WTC11 (cell line): ENCODE measurements around the gene TRPC4AP. TPM values are rescaled to one million over a fixed set of nuclear protein-coding genes. Genes with fewer than 3 reads are reported as not detected.
"Not testable (repeated sequence)": the region's sequence is repeated elsewhere in the genome, so short reads cannot be mapped to it uniquely, and the experiment has no call there.

Source experiments
- ATAC-seq: fragments of 200-7000 bp; cut with Tn5 transposase; 2 replicates; pipeline ENCODE4 v1.10.0; 2021; ENCODE audit warnings: mild to moderate bottlenecking, moderate library complexity
- CTCF ChIA-PET: fragments of 300-600 bp; sonication (Branson Sonifier 250); formaldehyde crosslinking; loops from one replicate; lab custom pipeline; 2021; ENCODE audit warnings: antibody characterized with exemption; lab: Charles Lee
- POLR2A ChIA-PET: fragments of 350-600 bp; sonication (Branson Sonifier 250); formaldehyde crosslinking; loops from one replicate; lab custom pipeline; 2021; ENCODE audit warnings: antibody characterized with exemption; lab: Charles Lee
- DNase-seq: peaks from one replicate; pipeline ENCODE4 v3.0.0; 2021; ENCODE audit warnings: low spot score
- H3K27ac Mint-ChIP-seq: 2 replicates; pipeline ENCODE4 v1.8.0; 2021; ENCODE audit warnings: mixed read lengths
- H3K27me3 Mint-ChIP-seq: 2 replicates; pipeline ENCODE4 v1.8.0; 2021; ENCODE audit warnings: low read depth, mild to moderate bottlenecking, moderate library complexity, mixed read lengths
- H3K36me3 Mint-ChIP-seq: 2 replicates; pipeline ENCODE4 v1.8.0; 2021; ENCODE audit warnings: mixed read lengths
- H3K4me1 Mint-ChIP-seq: 2 replicates; pipeline ENCODE4 v1.8.0; 2022; ENCODE audit warnings: mixed read lengths
- H3K4me3 Mint-ChIP-seq: 2 replicates; pipeline ENCODE4 v1.8.0; 2021; ENCODE audit warnings: mild to moderate bottlenecking, moderate library complexity, mixed read lengths
- H3K9me3 Mint-ChIP-seq: 2 replicates; pipeline ENCODE4 v1.8.0; 2021; ENCODE audit warnings: mixed read lengths
- CREM ChIP-seq: sonication (generic); formaldehyde crosslinking; IDR thresholded peaks from 2 replicates; pipeline ENCODE4 v1.8.1; 2022; ENCODE audit warnings: mild to moderate bottlenecking, missing genetic modification reagents, moderate library complexity
- FOXK1 ChIP-seq: sonication (generic); formaldehyde crosslinking; IDR thresholded peaks from 2 replicates; pipeline ENCODE4 v1.8.0; 2022; ENCODE audit warnings: mild to moderate bottlenecking, moderate library complexity, missing genetic modification reagents
- NR3C1 ChIP-seq: sonication (generic); formaldehyde crosslinking; conservative IDR thresholded peaks from 2 replicates; pipeline ENCODE4 v1.8.1; 2023; ENCODE audit warnings: low read depth, mild to moderate bottlenecking, missing genetic modification reagents
- SOX15 ChIP-seq: fragments of 250-450 bp; sonication (Bioruptor Pico); IDR thresholded peaks from 2 replicates; pipeline ENCODE4 v1.9.0; 2021; ENCODE audit warnings: mild to moderate bottlenecking
- ZBTB21 ChIP-seq: sonication (generic); formaldehyde crosslinking; IDR thresholded peaks from 2 replicates; pipeline ENCODE4 v1.8.1; 2023; ENCODE audit warnings: mild to moderate bottlenecking, missing genetic modification reagents, borderline replicate concordance
- ZNF396 ChIP-seq: fragments of 250-450 bp; sonication (Bioruptor Pico); IDR thresholded peaks from 2 replicates; pipeline ENCODE4 v1.8.0; 2021; ENCODE audit warnings: mild to moderate bottlenecking, moderate library complexity, borderline replicate concordance
- total RNA-seq: library from RNA; stranded (reverse); gene quantifications from 3 replicates; pipeline ENCODE4 v1.2.3, GENCODE V29; 2021
- TF ChIP-seq, protein P1 (sequence below): fragments of 200-600 bp; IDR thresholded peaks from 2 replicates; pipeline ENCODE4 v1.8.0; 2022; ENCODE audit warnings: antibody characterized with exemption
- TF ChIP-seq, protein P2 (sequence below): sonication (generic); formaldehyde crosslinking; IDR thresholded peaks from 2 replicates; pipeline ENCODE4 v1.8.1; 2023; ENCODE audit warnings: mild to moderate bottlenecking, missing genetic modification reagents
- TF ChIP-seq, protein P3 (sequence below): sonication (generic); formaldehyde crosslinking; IDR thresholded peaks from 2 replicates; pipeline ENCODE4 v1.8.1; 2022; ENCODE audit warnings: low read depth, mild to moderate bottlenecking, moderate library complexity, missing genetic modification reagents, borderline replicate concordance
- TF ChIP-seq, protein P4 (sequence below): fragments of 250-450 bp; sonication (Bioruptor Pico); IDR thresholded peaks from 2 replicates; pipeline ENCODE4 v1.9.0; 2021; ENCODE audit warnings: moderate library complexity, mild to moderate bottlenecking, inconsistent platforms, borderline replicate concordance
- TF ChIP-seq, protein P5 (sequence below): fragments of 250-450 bp; sonication (Bioruptor Pico); IDR thresholded peaks from 2 replicates; pipeline ENCODE4 v1.9.0; 2021; ENCODE audit warnings: mild to moderate bottlenecking

Gene TRPC4AP
- total RNA-seq, 1 experiment from 2014 or later, result 73.8 TPM

DNA sequence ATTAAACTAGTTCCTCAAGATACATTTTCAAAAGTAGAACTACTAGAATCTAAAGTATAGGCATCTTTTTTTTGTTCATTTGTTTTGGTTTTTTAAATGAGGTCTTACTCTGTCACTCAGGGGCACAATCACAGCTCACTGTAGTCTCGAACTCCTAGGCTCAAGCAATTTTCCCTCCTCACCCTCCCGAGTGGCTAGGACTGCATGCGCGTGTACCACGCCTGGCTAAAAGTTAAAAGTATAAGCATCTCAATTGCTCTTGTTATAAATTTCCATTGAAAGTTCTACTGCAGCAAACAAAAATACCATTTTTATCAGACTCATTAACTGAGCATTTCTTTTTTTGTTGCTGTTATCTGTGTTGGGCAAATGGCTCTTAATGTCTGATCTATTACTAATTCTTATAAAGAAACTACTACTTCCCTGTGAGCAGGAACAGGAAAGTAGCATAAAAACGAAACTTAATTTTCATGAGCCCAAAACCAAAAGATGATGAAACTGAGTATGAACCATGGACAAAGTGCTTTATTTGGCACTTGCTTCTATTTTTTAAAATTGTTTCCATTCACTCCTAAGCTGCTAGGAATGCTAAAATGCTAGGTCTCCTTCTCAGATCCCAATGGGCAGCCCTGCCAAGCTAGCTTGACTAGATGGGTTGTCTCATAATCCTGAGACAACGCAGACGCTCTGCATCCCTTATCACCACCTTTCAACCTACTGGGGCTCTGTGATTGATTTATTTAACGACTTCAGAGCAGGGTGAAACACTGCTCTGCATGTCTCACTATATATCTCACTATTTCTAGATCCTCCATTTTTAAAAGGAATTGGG lies 36.9 kb downstream of the TRPC4AP start:
- no peak overlapping the region for H3K4me3 Mint-ChIP-seq
- DNase-seq, result no peak
- ChIA-PET CTCF (interaction anchor here (1.2 kb wide), 1 partner anchor 41 kb away, joined by 3 read pairs; no protein-coding TSS in a partner anchor), POLR2A (no interaction called here)
- ATAC-seq, result no peak
- peaks cover 12% of the 10 kb centered on the region for H3K36me3 Mint-ChIP-seq
- H3K4me1 Mint-ChIP-seq, result peaks cover 20% of the 10 kb centered on the region
- peaks cover 8% of the 10 kb centered on the region; the same call in 1 of the 2 replicates for H3K9me3 Mint-ChIP-seq
- H3K27ac Mint-ChIP-seq, result peak overlapping the region; percentile 70
- TF ChIP-seq ZNF396 (no peak), CREM (CRISPR knock-in tag) (no peak), ZBTB21 (CRISPR knock-in tag) (no peak)
- TF ChIP-seq, protein P1, sequence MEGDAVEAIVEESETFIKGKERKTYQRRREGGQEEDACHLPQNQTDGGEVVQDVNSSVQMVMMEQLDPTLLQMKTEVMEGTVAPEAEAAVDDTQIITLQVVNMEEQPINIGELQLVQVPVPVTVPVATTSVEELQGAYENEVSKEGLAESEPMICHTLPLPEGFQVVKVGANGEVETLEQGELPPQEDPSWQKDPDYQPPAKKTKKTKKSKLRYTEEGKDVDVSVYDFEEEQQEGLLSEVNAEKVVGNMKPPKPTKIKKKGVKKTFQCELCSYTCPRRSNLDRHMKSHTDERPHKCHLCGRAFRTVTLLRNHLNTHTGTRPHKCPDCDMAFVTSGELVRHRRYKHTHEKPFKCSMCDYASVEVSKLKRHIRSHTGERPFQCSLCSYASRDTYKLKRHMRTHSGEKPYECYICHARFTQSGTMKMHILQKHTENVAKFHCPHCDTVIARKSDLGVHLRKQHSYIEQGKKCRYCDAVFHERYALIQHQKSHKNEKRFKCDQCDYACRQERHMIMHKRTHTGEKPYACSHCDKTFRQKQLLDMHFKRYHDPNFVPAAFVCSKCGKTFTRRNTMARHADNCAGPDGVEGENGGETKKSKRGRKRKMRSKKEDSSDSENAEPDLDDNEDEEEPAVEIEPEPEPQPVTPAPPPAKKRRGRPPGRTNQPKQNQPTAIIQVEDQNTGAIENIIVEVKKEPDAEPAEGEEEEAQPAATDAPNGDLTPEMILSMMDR, result no peak
- TF ChIP-seq, protein P2, sequence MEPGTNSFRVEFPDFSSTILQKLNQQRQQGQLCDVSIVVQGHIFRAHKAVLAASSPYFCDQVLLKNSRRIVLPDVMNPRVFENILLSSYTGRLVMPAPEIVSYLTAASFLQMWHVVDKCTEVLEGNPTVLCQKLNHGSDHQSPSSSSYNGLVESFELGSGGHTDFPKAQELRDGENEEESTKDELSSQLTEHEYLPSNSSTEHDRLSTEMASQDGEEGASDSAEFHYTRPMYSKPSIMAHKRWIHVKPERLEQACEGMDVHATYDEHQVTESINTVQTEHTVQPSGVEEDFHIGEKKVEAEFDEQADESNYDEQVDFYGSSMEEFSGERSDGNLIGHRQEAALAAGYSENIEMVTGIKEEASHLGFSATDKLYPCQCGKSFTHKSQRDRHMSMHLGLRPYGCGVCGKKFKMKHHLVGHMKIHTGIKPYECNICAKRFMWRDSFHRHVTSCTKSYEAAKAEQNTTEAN (CRISPR knock-in tag), result no peak
- TF ChIP-seq, protein P3, sequence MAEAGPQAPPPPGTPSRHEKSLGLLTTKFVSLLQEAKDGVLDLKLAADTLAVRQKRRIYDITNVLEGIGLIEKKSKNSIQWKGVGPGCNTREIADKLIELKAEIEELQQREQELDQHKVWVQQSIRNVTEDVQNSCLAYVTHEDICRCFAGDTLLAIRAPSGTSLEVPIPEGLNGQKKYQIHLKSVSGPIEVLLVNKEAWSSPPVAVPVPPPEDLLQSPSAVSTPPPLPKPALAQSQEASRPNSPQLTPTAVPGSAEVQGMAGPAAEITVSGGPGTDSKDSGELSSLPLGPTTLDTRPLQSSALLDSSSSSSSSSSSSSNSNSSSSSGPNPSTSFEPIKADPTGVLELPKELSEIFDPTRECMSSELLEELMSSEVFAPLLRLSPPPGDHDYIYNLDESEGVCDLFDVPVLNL, result no peak
- H3K27me3 Mint-ChIP-seq, result no peaks in the 10 kb centered on the region

DNA sequence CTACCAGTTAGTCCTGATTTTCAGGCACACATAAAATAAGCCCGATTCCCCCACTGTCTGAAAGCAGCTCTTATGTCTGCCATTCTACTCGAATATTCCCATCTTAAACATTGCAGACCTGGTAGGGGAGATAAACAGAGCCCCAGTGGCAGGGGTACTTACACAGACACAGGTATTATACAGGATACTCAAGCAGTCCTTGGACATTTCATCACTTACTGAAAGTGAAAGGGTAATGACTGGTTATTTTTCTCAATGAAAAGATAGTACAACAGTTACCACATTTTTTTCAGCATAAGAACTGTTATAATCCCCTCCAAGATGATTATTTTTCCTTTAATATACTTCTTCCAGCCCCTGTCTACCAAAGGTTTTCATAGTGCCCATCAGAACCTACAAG lies 37.8 kb downstream of the TRPC4AP start:
- ATAC-seq (no peak), DNase-seq (no peak)
- peaks cover 20% of the 10 kb centered on the region for H3K4me1 Mint-ChIP-seq
- CTCF ChIA-PET, result interaction anchor here (1.2 kb wide), 1 partner anchor 41 kb away, joined by 3 read pairs; no protein-coding TSS in a partner anchor
- no peak overlapping the region for H3K27ac Mint-ChIP-seq
- H3K36me3 Mint-ChIP-seq, result peaks cover 18% of the 10 kb centered on the region
- no peaks in the 10 kb centered on the region for H3K27me3 Mint-ChIP-seq
- H3K9me3 Mint-ChIP-seq, result peaks cover 4% of the 10 kb centered on the region; the same call in 1 of the 2 replicates
- POLR2A ChIA-PET, result no interaction called here
- TF ChIP-seq NR3C1 (no peak), SOX15 (CRISPR knock-in tag) (no peak), FOXK1 (no peak)
- TF ChIP-seq, protein P4, sequence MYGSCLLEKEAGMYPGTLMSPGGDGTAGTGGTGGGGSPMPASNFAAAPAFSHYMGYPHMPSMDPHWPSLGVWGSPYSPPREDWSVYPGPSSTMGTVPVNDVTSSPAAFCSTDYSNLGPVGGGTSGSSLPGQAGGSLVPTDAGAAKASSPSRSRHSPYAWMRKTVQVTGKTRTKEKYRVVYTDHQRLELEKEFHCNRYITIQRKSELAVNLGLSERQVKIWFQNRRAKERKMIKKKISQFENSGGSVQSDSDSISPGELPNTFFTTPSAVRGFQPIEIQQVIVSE (CRISPR knock-in tag), result no peak
- TF ChIP-seq, protein P5, sequence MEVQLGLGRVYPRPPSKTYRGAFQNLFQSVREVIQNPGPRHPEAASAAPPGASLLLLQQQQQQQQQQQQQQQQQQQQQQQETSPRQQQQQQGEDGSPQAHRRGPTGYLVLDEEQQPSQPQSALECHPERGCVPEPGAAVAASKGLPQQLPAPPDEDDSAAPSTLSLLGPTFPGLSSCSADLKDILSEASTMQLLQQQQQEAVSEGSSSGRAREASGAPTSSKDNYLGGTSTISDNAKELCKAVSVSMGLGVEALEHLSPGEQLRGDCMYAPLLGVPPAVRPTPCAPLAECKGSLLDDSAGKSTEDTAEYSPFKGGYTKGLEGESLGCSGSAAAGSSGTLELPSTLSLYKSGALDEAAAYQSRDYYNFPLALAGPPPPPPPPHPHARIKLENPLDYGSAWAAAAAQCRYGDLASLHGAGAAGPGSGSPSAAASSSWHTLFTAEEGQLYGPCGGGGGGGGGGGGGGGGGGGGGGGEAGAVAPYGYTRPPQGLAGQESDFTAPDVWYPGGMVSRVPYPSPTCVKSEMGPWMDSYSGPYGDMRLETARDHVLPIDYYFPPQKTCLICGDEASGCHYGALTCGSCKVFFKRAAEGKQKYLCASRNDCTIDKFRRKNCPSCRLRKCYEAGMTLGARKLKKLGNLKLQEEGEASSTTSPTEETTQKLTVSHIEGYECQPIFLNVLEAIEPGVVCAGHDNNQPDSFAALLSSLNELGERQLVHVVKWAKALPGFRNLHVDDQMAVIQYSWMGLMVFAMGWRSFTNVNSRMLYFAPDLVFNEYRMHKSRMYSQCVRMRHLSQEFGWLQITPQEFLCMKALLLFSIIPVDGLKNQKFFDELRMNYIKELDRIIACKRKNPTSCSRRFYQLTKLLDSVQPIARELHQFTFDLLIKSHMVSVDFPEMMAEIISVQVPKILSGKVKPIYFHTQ (CRISPR knock-in tag), result no peak
- TF ChIP-seq, protein P1, result no peak
- no peak overlapping the region for H3K4me3 Mint-ChIP-seq

DNA sequence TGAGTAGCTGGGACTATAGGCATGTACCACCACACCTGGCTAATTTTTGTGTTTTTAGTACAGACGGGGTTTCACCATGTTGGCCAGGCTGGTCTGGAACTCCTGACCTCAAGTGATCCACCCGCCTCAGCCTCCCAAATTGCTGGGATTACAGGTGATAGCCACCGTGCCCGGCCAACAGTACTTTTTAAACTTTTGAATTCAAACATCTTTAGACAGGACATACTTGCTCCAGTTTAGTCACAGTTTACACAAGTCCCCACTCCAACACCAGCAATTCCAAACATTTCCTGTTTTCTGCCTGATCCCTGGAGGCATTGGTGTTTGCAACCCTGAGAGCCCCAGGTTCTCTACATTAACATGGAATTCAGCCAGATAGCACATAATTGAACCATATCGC lies 40.0 kb downstream of the TRPC4AP start:
- ATAC-seq, H3K9me3 Mint-ChIP-seq, DNase-seq, H3K27me3 Mint-ChIP-seq, H3K27ac Mint-ChIP-seq, H3K4me3 Mint-ChIP-seq, POLR2A ChIA-PET: not testable (repeated sequence)
- peaks cover 37% of the 10 kb centered on the region for H3K36me3 Mint-ChIP-seq
- CTCF ChIA-PET, result interaction anchor here (0.7 to 1.1 kb wide), 2 partner anchors 142 to 177 kb away, joined by 3 read pairs; no protein-coding TSS in a partner anchor
- peaks cover 20% of the 10 kb centered on the region for H3K4me1 Mint-ChIP-seq
